GM18526 (cell line): ENCODE measurements around the gene ZBTB7C.

Experiments
- POLR2A ChIP-seq: IDR thresholded peaks from 3 replicates; pipeline ENCODE4 v1.6.1; 2011; ENCODE audit not compliant: insufficient read length; ENCODE audit errors: extremely low read depth

The ZBTB7C gene

DNA sequence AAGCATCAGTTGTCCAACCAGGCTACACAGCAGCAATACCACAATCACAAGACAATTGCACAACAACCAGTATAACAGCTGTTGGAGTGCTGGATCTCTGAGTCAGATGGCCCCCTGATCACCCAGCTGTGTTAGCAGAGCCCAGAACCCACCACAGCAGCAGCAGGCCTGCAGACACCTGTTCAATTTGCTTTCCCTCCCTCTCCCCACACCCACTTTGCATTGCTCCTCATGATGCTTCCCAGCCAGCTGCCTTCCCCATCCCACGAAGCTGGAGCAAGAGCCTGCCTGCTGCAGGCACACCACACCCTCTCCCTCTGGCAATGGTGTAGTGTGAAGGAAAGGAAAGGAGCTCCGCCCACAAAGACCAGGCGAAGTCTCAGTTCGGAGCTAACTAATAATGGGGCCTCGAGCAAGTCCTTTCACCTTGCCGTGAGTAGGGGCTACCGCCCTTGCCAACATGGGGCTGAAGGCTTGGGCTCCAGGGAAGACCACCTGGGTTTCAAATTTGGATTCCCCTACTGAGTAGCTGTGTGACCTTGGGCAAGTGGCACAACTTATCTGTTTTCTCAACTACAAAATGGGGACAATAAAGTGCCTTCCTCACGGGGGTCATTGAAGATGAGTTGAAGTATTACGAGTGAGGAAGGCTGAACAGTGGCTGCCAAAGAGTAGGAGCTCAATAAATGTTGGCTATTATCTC, 19.4 kb upstream of the ZBTB7C start:
- no peak for TF ChIP-seq POLR2A

- TF ChIP-seq POLR2A = no peak
Observed at GRCh38 chr18:48422947-48423378, 13.8 kb upstream of the ZBTB7C start.

- TF ChIP-seq POLR2A = no peak
Observed at GRCh38 chr18:48419277-48420022, 10.3 kb upstream of the ZBTB7C start.

GRCh38 chr18:48418539-48419276, 9.5 kb upstream of the ZBTB7C start:
- no peak for TF ChIP-seq POLR2A

GRCh38 chr18:48417985-48418384, 8.8 kb upstream of the ZBTB7C start:
- TF ChIP-seq POLR2A = no peak

DNA sequence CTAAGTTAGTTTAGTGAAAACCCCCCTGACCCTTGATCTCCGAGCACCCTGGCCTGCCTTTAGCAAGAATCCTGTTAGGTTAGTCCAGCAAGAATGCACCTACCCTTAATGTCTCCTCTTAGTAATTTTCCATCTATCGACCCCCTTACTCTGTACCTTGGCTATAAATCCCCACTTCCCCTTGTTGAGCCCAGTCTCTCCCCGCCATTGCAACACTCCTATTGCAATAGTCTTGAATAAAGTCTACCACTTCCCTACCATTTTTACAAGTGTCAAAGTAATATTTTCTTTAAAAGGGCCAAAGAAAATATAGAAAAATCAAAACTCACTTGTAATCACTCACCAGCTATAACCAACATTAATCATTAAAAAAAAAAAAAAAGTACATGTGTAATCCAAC, 4.2 kb upstream of the ZBTB7C start:
- no peak for TF ChIP-seq POLR2A

DNA sequence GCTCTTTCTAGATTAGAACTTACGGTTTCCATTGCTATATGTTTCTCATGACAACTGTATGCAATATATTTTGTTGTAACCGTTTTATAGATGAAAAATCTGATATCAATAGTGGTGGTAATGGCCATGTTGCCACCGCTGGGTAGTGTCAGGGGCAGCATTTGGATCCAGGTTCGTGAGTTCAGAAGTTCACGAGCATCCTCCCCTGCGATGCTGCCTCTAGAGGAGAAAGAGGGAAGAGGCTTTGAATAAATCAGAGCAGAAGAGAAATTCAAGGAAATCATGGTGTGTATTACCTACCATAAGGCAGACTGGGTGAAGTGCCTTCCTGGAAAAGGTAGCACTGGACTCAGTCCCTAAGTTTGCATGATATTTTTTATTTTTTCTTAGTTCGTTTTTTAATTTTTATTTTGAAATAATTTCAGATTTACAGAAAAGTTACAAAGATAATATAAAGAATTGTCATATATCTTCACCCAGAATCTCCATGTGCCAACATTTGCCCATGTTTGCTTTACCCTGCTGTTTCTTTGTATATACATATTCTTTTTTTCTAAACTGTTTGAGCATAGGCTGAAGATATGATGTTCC, 3.3 kb upstream of the ZBTB7C start:
- no peak for TF ChIP-seq POLR2A

DNA sequence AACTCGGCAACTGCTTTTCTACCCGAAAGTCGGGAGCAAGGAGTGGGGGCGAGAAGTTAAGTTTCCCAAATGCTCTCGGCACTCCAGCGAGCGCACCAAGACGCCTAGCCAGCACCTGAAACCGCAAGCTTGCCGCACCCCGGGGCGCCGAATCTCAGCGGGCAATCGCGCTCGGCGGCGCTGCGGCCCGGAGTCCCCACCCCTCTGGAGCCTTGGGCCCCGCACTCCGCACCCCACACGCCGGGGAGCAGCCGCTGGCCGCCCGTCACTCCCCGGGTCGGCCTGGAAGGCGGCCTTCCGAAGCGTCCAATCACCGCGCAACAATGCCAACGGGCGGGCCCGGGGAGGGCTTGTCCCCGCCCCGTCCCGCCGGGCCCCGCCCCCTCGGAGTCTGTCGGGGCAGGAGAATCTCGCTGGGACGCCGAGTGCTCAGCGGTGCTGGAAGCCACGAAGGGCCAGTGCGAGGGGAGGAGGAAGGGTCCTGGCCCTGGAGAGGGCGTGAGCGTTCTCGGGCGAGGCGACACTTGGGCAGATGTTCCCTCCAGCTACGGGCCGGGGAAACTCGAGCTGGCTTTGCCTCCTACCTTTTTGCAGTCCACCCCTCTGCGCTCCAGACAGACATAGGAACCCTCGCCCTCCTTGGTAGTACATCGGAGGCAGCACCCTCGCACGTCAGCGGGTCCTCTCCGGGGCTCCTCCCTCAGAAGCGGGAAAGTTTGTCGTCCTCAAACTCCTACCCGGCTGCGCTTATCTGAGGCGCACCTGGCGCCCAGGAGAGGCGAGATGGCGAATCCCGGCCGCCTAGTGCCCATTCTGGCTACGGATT, 1.1 kb upstream of the ZBTB7C start:
- no peak for TF ChIP-seq POLR2A

- TF ChIP-seq POLR2A = no peak
Observed at GRCh38 chr18:48409591-48410094, 460 bp upstream of the ZBTB7C start.

DNA sequence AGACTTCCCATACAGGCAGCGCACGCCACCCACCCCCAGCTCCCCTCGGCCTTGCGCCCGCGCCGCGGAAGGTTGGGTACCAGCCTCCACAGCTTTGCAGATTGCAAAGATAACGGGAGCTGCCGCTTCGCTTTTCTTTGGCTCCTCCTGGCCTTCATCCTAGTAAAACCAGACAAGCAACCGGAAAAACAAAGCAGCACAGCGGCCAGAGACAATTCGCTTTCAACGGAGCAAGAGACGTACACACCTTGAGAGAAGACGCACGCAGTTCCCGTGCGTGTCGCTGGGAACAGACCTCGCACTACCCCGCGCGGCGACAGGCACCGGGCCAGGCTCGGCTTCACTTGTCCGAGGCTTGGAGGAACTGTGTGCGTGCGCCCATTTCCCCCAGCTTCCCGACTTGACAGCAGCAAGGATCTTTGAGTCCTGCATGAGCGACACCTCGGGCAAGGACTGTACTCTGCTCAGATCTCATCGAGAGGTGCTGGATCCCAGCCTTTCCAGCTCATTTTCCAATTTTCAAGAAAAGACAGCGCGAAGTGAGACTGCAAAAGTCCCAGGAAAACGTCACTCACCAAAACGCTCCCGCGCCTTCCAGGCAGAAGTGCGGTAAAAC, 964 bp downstream of the ZBTB7C start:
- TF ChIP-seq POLR2A = no peak

- TF ChIP-seq POLR2A = no peak
Observed at GRCh38 chr18:48407358-48407757, 1.8 kb downstream of the ZBTB7C start.

DNA sequence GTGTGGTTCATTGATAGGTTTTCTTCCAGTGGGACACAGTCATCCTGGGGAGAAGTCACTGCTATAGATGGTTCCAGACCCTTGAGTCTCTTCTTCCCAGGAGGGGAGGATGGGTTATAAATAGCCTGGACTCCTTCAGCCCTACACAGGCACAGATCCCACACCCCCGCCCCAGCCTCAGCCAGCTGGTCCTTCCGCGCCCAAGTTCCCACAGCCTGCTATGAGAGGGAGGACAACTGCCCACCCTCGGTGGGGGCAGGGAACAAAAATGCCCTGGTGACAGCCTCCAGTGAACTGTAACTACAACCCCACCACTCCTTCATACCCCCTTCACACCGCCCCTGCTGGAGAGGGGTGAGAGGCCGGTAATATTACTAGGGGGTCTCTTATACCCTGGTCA, 3.2 kb downstream of the ZBTB7C start:
- TF ChIP-seq POLR2A = no peak

- TF ChIP-seq POLR2A = no peak
Observed at GRCh38 chr18:48404716-48405507, 4.3 kb downstream of the ZBTB7C start.
